HFFc6 (cell line): Measurements from ENCODE around the gene FARS2. TPM values are rescaled to one million over a fixed set of nuclear protein-coding genes. Genes with fewer than 3 reads are reported as not detected.

Source experiments
- DNase-seq: peaks from one replicate; pipeline ENCODE4 v3.0.0-alpha.2; 2018
- H3K27ac Mint-ChIP-seq: 2 replicates; pipeline ENCODE4 v1.8.0; 2020; ENCODE audit warnings: mild to moderate bottlenecking, mixed read lengths
- H3K27me3 Mint-ChIP-seq: 2 replicates; pipeline ENCODE4 v1.8.0; 2021; ENCODE audit warnings: mild to moderate bottlenecking, moderate library complexity, mixed read lengths; ENCODE audit not compliant: insufficient read depth
- H3K36me3 Mint-ChIP-seq: 2 replicates; pipeline ENCODE4 v1.8.0; 2021; ENCODE audit warnings: low read depth, mixed read lengths
- H3K4me1 Mint-ChIP-seq: 2 replicates; pipeline ENCODE4 v1.8.0; 2020; ENCODE audit warnings: low read depth, mixed read lengths
- H3K4me3 Mint-ChIP-seq: 2 replicates; pipeline ENCODE4 v1.8.0; 2020; ENCODE audit warnings: mild to moderate bottlenecking, moderate library complexity, mixed read lengths
- H3K9me3 Mint-ChIP-seq: 2 replicates; pipeline ENCODE4 v1.8.0; 2020; ENCODE audit warnings: mild to moderate bottlenecking, mixed read lengths
- total RNA-seq, 6 experiments: library from RNA; stranded (reverse); fragmentation: NEBNext Ultra II Directional; extraction: Animal tissue kit (Norgen Biotek cat#: 25700); gene quantifications; 2 replicates in 1 of 6; 3 replicates in 5 of 6; pipeline ENCODE4 v1.2.3, GENCODE V29; 2021
- TF ChIP-seq, protein P1 (sequence below): fragments of 200-600 bp; sonication (generic); IDR thresholded peaks from 2 replicates; pipeline ENCODE4 v1.5.0; 2021; ENCODE audit warnings: antibody characterized with exemption, mild to moderate bottlenecking

Gene FARS2
- total RNA-seq, 6 experiments from 2014 or later, result 11.5 to 16.4 (median 13.1) TPM

DNA sequence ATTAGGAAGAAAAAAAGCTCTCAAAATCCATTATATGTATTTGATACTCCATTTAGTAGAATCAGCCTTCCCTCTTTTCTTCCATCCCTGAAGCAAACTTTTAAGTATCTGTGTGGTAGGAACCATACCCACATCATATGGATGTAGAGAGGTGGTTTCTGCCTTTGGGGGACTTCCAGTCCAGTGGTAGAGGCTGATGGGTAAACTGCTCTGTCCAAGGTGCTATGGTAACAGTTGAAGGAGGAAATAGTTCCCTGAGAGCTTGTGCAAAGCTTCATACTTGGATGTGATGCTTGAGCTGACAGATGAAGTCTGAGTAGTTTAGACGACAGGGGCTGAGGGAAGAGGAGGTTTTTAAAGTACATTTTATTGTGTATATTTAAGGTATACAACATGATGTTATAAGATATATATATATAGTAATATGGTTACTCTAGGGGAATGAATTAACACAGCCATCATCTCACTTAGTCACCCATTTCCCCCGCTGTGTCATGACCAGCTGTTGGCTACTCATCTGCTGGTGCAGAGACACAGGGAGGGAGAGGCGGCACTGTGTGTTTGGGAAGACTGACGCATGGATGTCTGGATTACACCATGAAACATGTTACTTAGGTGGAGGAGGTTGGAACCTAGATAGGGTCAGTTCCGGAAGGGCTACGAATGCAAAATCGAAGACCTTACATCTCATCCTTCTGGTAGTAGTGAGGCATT lies 185.2 kb downstream of the FARS2 start:
- Mint-ChIP-seq H3K9me3 (no peaks in the 10 kb centered on the region), H3K4me1 (peaks cover 5% of the 10 kb centered on the region), H3K27me3 (no peaks in the 10 kb centered on the region), H3K27ac (no peak overlapping the region), H3K4me3 (no peak overlapping the region), H3K36me3 (no peaks in the 10 kb centered on the region)
- TF ChIP-seq, protein P1, sequence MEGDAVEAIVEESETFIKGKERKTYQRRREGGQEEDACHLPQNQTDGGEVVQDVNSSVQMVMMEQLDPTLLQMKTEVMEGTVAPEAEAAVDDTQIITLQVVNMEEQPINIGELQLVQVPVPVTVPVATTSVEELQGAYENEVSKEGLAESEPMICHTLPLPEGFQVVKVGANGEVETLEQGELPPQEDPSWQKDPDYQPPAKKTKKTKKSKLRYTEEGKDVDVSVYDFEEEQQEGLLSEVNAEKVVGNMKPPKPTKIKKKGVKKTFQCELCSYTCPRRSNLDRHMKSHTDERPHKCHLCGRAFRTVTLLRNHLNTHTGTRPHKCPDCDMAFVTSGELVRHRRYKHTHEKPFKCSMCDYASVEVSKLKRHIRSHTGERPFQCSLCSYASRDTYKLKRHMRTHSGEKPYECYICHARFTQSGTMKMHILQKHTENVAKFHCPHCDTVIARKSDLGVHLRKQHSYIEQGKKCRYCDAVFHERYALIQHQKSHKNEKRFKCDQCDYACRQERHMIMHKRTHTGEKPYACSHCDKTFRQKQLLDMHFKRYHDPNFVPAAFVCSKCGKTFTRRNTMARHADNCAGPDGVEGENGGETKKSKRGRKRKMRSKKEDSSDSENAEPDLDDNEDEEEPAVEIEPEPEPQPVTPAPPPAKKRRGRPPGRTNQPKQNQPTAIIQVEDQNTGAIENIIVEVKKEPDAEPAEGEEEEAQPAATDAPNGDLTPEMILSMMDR, result no peak
- DNase-seq, result no peak

DNA sequence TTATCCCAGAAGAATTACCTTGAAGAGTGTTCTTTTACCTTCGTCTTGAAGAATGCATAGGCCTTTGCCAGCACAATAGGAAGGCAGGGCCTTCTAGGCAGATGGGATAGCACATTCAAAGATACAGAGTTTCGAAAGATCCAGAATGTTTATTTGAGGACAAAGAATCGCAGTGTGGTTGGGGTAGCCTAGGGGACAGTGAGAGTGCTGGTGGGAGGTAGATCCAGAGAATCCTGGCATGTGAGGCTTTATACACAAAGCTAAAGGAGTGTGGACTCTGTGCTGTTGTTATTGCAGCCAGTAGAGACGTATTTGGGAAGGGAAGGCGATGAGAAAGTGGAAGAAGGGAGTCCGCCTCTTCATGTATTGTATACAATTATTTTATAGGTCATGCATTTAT lies 186.6 kb downstream of the FARS2 start:
- H3K4me3 Mint-ChIP-seq, result no peak overlapping the region
- peaks cover 5% of the 10 kb centered on the region for H3K4me1 Mint-ChIP-seq
- no peaks in the 10 kb centered on the region for H3K9me3 Mint-ChIP-seq
- no peak overlapping the region for H3K27ac Mint-ChIP-seq
- no peaks in the 10 kb centered on the region for H3K27me3 Mint-ChIP-seq
- H3K36me3 Mint-ChIP-seq, result no peaks in the 10 kb centered on the region
- TF ChIP-seq, protein P1, result no peak
- no peak for DNase-seq

DNA sequence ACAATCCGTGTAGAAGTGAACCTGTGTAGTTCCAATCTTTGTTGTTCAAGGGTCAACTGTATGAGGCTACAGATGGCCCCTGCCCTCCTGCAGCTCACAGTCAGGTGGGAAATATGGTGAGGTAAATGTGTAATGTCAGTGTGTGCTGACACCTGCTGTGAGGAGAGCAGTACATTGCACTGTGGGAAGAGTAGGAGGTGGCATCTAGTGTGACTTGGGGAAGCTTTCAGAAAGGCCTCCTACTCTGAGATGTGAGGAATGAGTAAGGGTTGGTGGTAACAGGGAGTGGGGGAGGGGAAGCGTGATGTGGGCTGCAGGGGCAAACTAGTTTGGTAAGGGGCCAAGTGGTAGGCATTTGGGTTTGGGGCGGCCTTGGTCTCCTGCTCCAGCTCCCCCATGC lies 188.8 kb downstream of the FARS2 start:
- peaks cover 5% of the 10 kb centered on the region for H3K4me1 Mint-ChIP-seq
- no peak overlapping the region for H3K4me3 Mint-ChIP-seq
- H3K27me3 Mint-ChIP-seq, result no peaks in the 10 kb centered on the region
- no peak overlapping the region for H3K27ac Mint-ChIP-seq
- no peaks in the 10 kb centered on the region for H3K9me3 Mint-ChIP-seq
- no peaks in the 10 kb centered on the region for H3K36me3 Mint-ChIP-seq
- no peak for DNase-seq
- TF ChIP-seq, protein P1, result no peak

DNA sequence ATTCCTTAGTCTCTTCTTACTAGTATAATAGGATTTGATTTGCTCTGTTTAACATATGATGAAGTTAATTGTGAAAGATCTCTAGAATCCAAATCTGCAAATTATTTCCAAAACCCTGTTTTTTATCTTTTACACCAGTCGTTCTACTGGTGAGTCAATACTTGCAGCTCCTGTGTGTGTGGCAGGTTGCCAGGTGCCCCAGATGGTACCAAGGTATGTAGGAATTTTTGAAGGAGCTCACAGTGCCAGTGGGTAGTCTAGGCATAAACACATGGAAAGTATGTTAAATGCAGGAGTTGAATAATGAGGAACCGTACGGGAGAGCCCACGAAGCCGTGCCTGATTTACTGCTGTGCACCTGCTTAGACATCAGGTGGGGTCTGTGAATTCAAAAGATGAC lies 192.2 kb downstream of the FARS2 start:
- Mint-ChIP-seq H3K27me3 (peaks cover 2% of the 10 kb centered on the region; the same call in 1 of the 2 replicates), H3K4me1 (peaks cover 20% of the 10 kb centered on the region), H3K36me3 (no peaks in the 10 kb centered on the region), H3K27ac (no peak overlapping the region), H3K9me3 (no peaks in the 10 kb centered on the region), H3K4me3 (no peak overlapping the region)
- TF ChIP-seq, protein P1, result no peak
- DNase-seq, result no peak

DNA sequence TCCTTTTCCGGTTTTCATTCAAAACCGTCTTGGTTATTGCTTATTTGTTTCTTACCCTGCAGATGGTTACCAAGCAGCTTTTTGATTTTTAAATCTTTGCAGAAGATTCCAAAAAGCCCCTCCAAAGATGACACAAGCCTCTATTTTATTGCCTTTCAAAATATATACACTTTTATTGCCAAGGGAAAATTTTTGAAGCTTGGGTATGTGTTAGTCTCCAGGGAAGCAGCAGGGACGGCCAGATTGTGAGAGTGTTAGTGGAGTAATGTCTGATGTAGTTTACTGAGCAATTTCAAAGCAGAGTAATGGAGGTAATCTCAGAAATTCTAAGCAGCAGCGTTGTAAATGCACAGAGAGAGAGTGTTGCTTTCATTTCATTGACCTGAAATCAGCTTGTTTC lies 193.8 kb downstream of the FARS2 start:
- H3K27ac Mint-ChIP-seq, result no peak overlapping the region
- TF ChIP-seq, protein P1, result no peak
- H3K36me3 Mint-ChIP-seq, result no peaks in the 10 kb centered on the region
- no peak for DNase-seq
- peaks cover 19% of the 10 kb centered on the region for H3K4me1 Mint-ChIP-seq
- H3K4me3 Mint-ChIP-seq, result no peak overlapping the region
- H3K9me3 Mint-ChIP-seq, result no peaks in the 10 kb centered on the region
- H3K27me3 Mint-ChIP-seq, result peaks cover 2% of the 10 kb centered on the region; the same call in 1 of the 2 replicates
